ENCODE data around the gene ERN2.

GRCh38 chr16:23710008-23710407 is 3.0 kb downstream of the ERN2 start:
- no peak for TF ChIP-seq POLR2A (IDR thresholded peaks at IDR 0.05)
- TF ChIP-seq, protein P1, sequence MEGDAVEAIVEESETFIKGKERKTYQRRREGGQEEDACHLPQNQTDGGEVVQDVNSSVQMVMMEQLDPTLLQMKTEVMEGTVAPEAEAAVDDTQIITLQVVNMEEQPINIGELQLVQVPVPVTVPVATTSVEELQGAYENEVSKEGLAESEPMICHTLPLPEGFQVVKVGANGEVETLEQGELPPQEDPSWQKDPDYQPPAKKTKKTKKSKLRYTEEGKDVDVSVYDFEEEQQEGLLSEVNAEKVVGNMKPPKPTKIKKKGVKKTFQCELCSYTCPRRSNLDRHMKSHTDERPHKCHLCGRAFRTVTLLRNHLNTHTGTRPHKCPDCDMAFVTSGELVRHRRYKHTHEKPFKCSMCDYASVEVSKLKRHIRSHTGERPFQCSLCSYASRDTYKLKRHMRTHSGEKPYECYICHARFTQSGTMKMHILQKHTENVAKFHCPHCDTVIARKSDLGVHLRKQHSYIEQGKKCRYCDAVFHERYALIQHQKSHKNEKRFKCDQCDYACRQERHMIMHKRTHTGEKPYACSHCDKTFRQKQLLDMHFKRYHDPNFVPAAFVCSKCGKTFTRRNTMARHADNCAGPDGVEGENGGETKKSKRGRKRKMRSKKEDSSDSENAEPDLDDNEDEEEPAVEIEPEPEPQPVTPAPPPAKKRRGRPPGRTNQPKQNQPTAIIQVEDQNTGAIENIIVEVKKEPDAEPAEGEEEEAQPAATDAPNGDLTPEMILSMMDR (IDR thresholded peaks at IDR 0.05), result no peak
